Pancreas (tissue), 10 donors: ENCODE results near the gene DHX30. TPM values are rescaled to one million over a fixed set of nuclear protein-coding genes. Genes with fewer than 3 reads are reported as not detected.

Source experiments
- ATAC-seq, 4 donors: fragments of 200-7000 bp; cut with Tn5 transposase; one replicate each; pipeline versions ENCODE4 v1.8.0 to v1.9.1; 2020; ENCODE audit warnings: mild to moderate bottlenecking in 4 of 4, moderate library complexity in 4 of 4
- DNase-seq, 6 donors: peaks; one replicate each; pipeline ENCODE4 v3.0.0-alpha.2; 2020
- FAIRE-seq: peaks from 2 replicates; lab custom pipeline; 2012; peaks lifted over from hg19 to GRCh38; lab: Jason Lieb, UNC
- H3K27ac ChIP-seq, 4 donors: fragments of 200-600 bp; sonication (generic); 1 replicate in 3 of 4; 2 replicates in 1 of 4; pipeline versions ENCODE4 v1.5.0 to v1.8.0; 2020
- H3K27me3 ChIP-seq, 4 donors: fragments of 200-600 bp; one replicate each; pipeline ENCODE4 v1.8.0; 2021
- H3K36me3 ChIP-seq, 3 donors: fragments of 200-600 bp; sonication (generic) in 1 of 3; one replicate each; pipeline versions ENCODE4 v1.5.0 to v1.8.0; 2020 to 2021
- H3K4me1 ChIP-seq, 3 donors: fragments of 200-600 bp; one replicate each; pipeline ENCODE4 v1.8.0; 2021
- H3K4me3 ChIP-seq, 4 donors: fragments of 200-600 bp; sonication (generic) in 2 of 4; one replicate each; pipeline versions ENCODE4 v1.5.0 to v1.8.0; 2020 to 2021
- H3K9me3 ChIP-seq, 4 donors: fragments of 200-600 bp; one replicate each; pipeline ENCODE4 v1.8.0; 2021
- CTCF ChIP-seq, 4 donors: fragments of 200-600 bp; sonication (generic) in 3 of 4; IDR thresholded peaks; one replicate each; pipeline versions ENCODE4 v1.5.0 to v1.8.0; 2021; ENCODE audit warnings: antibody characterized with exemption in 4 of 4
- WGBS, 2 donors: extraction: QIAGEN DNeasy Blood & Tissue Kit; methylation state at CpG; one replicate each; pipeline ENCODE4 v1.1.7; 2013; 5-methylcytosine and 5-hydroxymethylcytosine counted together
- intact Hi-C, 3 donors: fragments of 100-400 bp; cut with DNase I; formaldehyde crosslinking; loops; one replicate each; pipeline versions ENCODE4 v1.11.1 to v1.14.2; 2022
- polyA plus RNA-seq, 2 donors: library from polyadenylated mRNA; stranded (reverse); fragments of 200-250 nt; gene quantifications; one replicate each; pipeline ENCODE4 v1.2.3, GENCODE V29; 2013
- total RNA-seq, 6 donors: library from RNA; stranded (reverse); fragmentation: NEBNext Ultra II Directional in 4 of 6; extraction: Animal tissue kit (Norgen Biotek cat#: 25700) in 4 of 6; gene quantifications; one replicate each; pipeline versions ENCODE4 v1.2.1 to v1.2.4, GENCODE V29; 2021 to 2023
- donor health status: healthy with polysubstance abuse.
- donor health status: DM: no; HTN: no; CAD: no; lungs with moderate emphysema.
- donor health status: DM: no; HTN: no; CAD: no.
- donor health status: control.
- donor health status: control.
- donor health status: Bipolar disorder and iron deficiency.
- donor health status: DM: yes; HTN: yes; CAD: no.
- donor health status: DM: no; HTN: no; CAD: no.
- donor health status: DM: no; HTN: no; CAD: no.
- donor health status: DM: yes; HTN: yes; CAD: no.

Gene DHX30
- total and polyA plus RNA-seq, 8 donors, result 19.7 to 53.8 (median 23.7) TPM

- no peak for FAIRE-seq
- Histone ChIP-seq H3K4me3 (no peak overlapping the region), H3K4me1 (no peaks in the 10 kb centered on the region), H3K27me3 (no peaks in the 10 kb centered on the region), H3K36me3 (no peaks in the 10 kb centered on the region), H3K9me3 (no peaks in the 10 kb centered on the region), H3K27ac (no peak overlapping the region)
- intact Hi-C loops, result loop anchor here in 1 of 3 donors (10.0 kb wide), 1 partner anchor 367 kb away; no protein-coding TSS in a partner anchor
- ATAC-seq, result no peak
- no peak for TF ChIP-seq CTCF (IDR thresholded peaks at IDR 0.05)
- DNase-seq, result no peak
- WGBS, 2 donors, result 80 to 88% methylated on average over 16 of the region's 16 CpGs
Observed at GRCh38 chr3:47791193-47791855, 11.6 kb upstream of the DHX30 start.

GRCh38 chr3:47792699-47793098, 10.2 kb upstream of the DHX30 start:
- no peaks in the 10 kb centered on the region for H3K36me3 ChIP-seq
- ATAC-seq (no peak), FAIRE-seq (no peak), DNase-seq (no peak)
- no peak overlapping the region for H3K4me3 ChIP-seq
- H3K27ac ChIP-seq, result no peak overlapping the region
- H3K4me1 ChIP-seq, result no peaks in the 10 kb centered on the region
- H3K27me3 ChIP-seq, result no peaks in the 10 kb centered on the region
- intact Hi-C loops, result loop anchor here in 1 of 3 donors (10.0 kb wide), 1 partner anchor 368 kb away; no protein-coding TSS in a partner anchor
- WGBS, 2 donors, result 90 to 99% methylated on average over 2 of the region's 2 CpGs
- no peaks in the 10 kb centered on the region for H3K9me3 ChIP-seq
- TF ChIP-seq CTCF (IDR thresholded peaks at IDR 0.05), result no peak

- no peaks in the 10 kb centered on the region for H3K36me3 ChIP-seq
- no peak for DNase-seq
- H3K27me3 ChIP-seq, result no peaks in the 10 kb centered on the region
- FAIRE-seq, result no peak
- H3K4me1 ChIP-seq, result no peaks in the 10 kb centered on the region
- no peak for ATAC-seq
- TF ChIP-seq CTCF (IDR thresholded peaks at IDR 0.05), result no peak
- 72 to 77% methylated on average over 4 of the region's 4 CpGs for WGBS, 2 donors
- intact Hi-C loops, result loop anchor here in 1 of 3 donors (10.0 kb wide), 1 partner anchor 370 kb away; no protein-coding TSS in a partner anchor
- H3K27ac ChIP-seq, result no peak overlapping the region
- H3K9me3 ChIP-seq, result no peaks in the 10 kb centered on the region
- H3K4me3 ChIP-seq, result no peak overlapping the region
Observed at GRCh38 chr3:47794544-47794943, 8.4 kb upstream of the DHX30 start.

GRCh38 chr3:47799733-47800132, 3.2 kb upstream of the DHX30 start:
- peaks cover 0 to 3% (median 0%) of the 10 kb centered on the region in 3 donors for H3K4me1 ChIP-seq
- intact Hi-C loops, result loop anchor here in 1 of 3 donors (10.0 kb wide), 1 partner anchor 375 kb away; no protein-coding TSS in a partner anchor
- no peak overlapping the region for H3K27ac ChIP-seq
- no peaks in the 10 kb centered on the region for H3K27me3 ChIP-seq
- no peak for TF ChIP-seq CTCF (IDR thresholded peaks at IDR 0.05)
- H3K4me3 ChIP-seq, result no peak overlapping the region
- no peaks in the 10 kb centered on the region for H3K9me3 ChIP-seq
- DNase-seq (no peak), ATAC-seq (no peak), FAIRE-seq (no peak)
- WGBS, 2 donors, result 79 to 85% methylated on average over 4 of the region's 4 CpGs
- H3K36me3 ChIP-seq, result no peaks in the 10 kb centered on the region

- no peaks in the 10 kb centered on the region for H3K36me3 ChIP-seq
- no peak for TF ChIP-seq CTCF (IDR thresholded peaks at IDR 0.05)
- no peak for ATAC-seq
- no peak for DNase-seq
- FAIRE-seq, result no peak
- no peaks in the 10 kb centered on the region for H3K9me3 ChIP-seq
- H3K4me3 ChIP-seq, result peak overlapping the region; percentile 64 to 90 (median 76)
- no peaks in the 10 kb centered on the region for H3K27me3 ChIP-seq
- peak overlapping the region; percentile 78 to 95 (median 89) for H3K27ac ChIP-seq
- intact Hi-C loops, result no loop called here
- H3K4me1 ChIP-seq, result peaks cover 0 to 3% (median 0%) of the 10 kb centered on the region in 3 donors
- whole genome bisulfite sequencing, 2 donors, result 0 to 1% methylated on average over 17 to 20 of the region's 20 CpGs
Observed at GRCh38 chr3:47803480-47804025, 615 bp downstream of the DHX30 start.
